Ramos (cell line): ENCODE results near the gene TMEM267.
"Not testable (repeated sequence)": the region's sequence is repeated elsewhere in the genome, so short reads cannot be mapped to it uniquely, and the experiment has no call there.

Experiments used
- in situ Hi-C: fragments of 300-500 bp; cut with MboI; formaldehyde crosslinking; loops from one replicate; pipeline ENCODE4 v1.14.3; 2022; ENCODE audit warnings: low sequenced_read_pairs; ENCODE audit not compliant: unreplicated experiment

The TMEM267 gene

GRCh38 chr5:43412156-43412555 lies 71.5 kb downstream of the TMEM267 start, which contains the start of gene CCL28:
CCL28 (minus strand) TSS chr5:43412391; CDS start chr5:43412316, 75 bp downstream.
- in situ Hi-C loops: no loop called here

DNA sequence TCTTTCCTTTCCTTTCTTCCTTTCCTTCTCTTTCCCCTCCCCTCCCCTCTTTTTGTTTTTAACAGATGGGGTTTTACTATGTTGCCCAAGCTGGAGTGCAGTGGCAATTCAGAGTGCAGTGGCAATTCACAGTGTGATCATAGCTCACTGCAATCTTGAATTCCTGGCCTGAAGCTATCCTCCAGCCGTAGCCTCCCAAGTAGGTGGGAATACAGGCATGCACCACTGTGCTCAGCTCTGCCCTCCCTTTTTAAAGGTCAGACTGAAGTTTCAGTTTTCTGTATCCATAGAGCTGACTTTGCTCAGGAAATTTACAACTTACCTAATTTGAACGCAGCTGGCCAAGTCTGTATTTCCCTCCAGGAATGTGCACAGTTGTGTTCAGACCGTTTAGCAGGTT lies 72.2 kb downstream of the TMEM267 start:
- in situ Hi-C loops: no loop called here

DNA sequence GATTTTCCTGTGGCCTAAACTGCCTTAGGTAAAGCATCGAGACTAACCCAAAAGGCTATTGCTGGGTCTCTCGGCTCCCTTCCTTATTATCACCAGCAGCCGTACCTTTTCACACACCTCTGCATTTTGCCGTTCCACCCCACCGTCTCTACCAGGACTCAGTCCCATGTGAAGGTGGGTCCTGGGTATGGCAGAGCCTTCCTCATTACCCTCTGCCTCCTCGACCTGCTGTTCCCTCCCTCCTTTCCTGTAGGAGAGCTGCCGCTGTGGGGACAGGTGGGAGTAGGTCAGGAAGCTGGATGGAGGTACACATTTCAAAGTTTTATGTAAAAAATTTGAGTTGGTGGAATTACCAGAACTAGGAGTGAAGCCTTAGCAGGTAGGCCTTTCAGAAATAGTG lies 73.3 kb downstream of the TMEM267 start:
- in situ Hi-C loops: no loop called here

DNA sequence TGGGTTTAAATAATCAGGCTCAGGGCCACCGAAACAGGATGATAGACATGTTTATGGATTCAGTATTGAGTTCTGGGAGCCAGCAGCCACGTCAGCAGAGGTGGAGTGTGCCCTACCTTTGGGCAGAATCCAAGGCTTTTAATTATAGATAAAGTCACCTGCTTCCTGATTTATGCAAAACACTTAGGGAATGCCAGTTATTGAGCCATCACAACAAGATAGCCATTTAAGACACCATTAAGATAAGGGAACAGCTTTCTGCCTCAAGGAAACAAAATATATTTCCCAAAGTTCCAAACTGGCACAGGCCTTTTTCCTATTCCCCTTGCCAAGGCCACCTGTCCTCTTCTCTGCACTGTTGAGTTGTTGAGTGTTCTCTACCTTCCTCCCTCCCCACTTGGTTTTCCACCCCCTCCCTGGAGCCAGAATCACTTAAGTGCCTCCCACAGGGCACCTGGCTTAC lies 73.8 kb downstream of the TMEM267 start:
- in situ Hi-C loops: no loop called here

DNA sequence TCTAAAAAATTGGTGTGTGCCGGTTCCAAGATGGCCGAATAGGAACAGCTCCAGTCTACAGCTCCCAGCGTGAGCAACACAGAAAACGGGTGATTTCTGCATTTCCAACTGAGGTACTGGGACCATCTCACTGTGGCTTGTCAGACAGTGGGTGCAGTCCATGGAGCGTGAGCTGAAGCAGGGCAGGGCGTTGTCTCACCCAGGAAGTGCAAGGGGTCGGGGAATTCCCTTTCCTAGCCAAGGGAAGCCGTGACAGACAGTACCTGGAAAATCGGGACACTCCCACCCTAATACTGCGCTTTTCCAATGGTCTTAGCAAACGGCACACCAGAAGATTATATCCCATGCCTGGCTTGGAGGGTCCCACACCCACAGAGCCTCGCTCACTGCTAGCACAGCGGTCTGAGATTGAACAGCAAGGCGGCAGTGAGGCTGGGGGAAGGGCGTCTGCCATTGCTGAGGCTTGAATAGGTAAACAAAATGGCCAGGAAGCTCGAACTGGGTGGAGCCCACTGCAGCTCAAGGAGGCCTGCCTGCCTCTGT lies 81.1 kb downstream of the TMEM267 start:
- in situ Hi-C loops: not testable (repeated sequence)

- in situ Hi-C loops: no loop called here
Observed at GRCh38 chr5:43401827-43402226, 81.8 kb downstream of the TMEM267 start.

DNA sequence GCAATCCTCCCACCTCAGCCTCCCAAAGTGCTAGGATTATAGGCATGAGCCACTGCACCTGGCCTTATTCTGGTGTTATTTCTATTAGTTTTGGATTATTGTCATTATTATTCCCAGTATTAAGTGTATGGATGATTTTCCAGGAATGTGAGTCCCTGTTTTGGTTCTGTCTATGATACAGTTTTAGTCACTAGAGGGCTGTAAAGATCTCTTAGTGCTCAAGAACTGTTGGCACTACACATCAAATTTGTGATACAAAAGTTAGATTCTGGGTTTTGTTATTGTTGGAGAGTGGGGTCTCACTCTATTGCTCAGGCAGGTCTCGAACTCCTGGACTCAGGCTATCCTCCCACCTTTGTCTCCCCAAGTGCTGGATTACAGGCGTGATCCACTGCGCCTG lies 83.6 kb downstream of the TMEM267 start:
- in situ Hi-C loops: no loop called here

GRCh38 chr5:43396762-43397304 lies 86.8 kb downstream of the TMEM267 start:
- in situ Hi-C loops: loop anchor here (25.0 kb wide), 1 partner anchor 160 kb away; no protein-coding TSS in a partner anchor
